Stimulated activated CD8-positive, alpha-beta memory T cell treated with anti-CD3 and anti-CD28 coated beads, Interleukin-2, amount 100 ng/mL, for 1 hour (primary cell): Measurements from ENCODE around the gene PRDM9.
"Not testable (repeated sequence)": the region's sequence is repeated elsewhere in the genome, so short reads cannot be mapped to it uniquely, and the experiment has no call there.

ENCODE experiments used
- DNase-seq, 2 donors: peaks; one replicate each; pipeline ENCODE4 v3.0.0-alpha.2; 2020; ENCODE audit warnings: low read depth in 2 of 2

The PRDM9 gene

DNA sequence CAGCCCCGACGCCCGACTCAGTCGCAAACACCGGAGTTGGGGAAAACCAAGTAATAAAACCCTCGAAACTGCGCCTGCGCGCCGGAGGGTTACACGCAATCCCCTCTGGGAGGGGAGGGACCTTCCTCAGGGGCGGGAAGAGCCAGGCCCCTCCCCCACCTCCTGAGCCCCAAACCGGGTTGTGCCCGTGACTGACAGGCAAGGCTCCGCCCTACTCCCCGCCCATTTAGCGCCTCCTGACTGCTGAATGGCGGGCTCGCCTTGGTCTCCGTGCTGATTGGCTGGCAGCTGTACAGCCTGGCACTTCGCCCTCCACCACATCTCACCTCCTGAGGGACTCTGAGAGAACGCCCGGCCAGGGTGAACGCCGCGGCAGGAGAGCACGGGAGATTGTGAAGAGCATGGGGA is at the start of gene PRDM9:
TSS of gene PRDM9 (plus strand) at position 332 of the 408 bp plus-strand sequence. CDS start 1,425 bp downstream, outside the sequence.
- no peak for DNase-seq

DNA sequence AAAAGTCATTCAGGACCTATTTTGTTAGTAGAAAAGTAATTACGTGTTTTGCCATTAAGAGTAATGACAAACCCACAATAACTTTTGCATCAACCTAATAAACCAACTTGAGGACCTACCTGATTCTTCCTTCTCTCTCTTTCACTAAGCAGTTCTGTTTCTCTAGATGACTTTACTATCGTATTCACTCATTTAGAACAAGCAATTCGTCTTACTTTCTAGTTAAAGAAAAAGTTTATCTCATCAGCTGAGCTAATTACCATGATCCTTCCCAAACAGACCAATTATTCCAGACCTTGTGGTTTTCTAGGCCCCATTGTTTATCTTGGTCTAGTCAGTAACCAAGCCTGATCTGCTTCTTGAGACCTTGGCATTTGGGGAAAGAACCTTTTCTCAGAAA is 49.6 kb upstream of the PRDM9 start:
- DNase-seq: no peak

DNA sequence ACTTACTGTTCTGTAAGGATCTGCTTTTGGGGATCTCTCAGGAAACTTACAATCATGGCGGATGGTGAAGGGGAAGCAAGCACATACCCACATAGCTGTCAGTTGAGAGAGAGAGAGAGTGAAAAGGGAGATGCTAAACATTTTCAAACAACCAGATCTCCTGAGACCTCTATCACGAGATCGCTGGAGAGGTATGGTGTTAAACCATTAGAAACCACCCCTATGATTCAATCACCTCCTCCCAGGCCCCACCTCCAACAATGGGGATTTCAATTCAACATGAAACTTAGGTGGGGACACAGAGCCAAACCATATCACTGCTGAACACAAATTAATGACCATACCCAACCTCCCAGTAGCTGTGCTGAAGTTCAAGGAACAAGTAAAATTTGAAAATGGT is 48.2 kb upstream of the PRDM9 start:
- no peak for DNase-seq

DNA sequence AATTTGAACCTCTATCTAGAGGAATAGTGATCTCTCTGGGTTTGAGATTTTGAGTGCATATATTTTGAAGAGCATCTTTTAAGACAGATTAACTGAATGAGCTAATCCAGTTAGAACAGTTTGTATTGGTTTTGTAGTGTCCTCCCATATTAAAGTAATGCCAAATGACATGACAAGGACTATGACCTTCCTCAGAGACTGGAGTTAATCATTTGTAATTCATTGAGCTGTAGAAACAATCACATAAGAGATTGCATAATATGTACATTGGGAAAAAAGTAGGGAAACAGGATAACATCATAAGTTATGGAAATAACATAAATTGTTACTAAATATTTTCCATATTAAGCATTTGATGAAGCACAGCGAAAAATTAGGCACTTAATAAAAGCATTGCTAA is 45.8 kb upstream of the PRDM9 start:
- DNase-seq: no peak

DNA sequence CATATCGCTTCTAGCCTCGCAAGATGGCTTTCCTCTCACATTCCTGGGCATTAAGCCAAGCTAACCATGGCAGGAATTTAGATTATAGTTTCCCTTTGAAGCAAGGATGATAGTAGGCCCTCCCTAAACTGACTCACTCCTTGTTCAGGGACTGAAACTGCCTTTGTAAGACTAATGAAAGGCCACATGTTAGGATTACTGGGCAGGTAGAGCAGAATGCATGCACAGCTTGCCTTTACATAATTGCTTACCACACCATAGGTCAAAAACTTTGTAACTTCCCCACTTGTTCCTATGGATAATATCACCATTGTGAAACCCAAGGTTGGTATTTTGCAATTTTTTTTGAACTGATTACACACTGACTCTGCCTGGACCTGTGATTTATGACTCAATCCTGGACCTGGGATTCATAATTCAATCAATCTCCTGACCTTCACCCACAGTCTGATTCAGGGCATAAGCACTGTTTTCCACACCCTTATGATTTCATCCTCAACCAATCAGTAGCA is 41.0 kb upstream of the PRDM9 start:
- no peak for DNase-seq

DNA sequence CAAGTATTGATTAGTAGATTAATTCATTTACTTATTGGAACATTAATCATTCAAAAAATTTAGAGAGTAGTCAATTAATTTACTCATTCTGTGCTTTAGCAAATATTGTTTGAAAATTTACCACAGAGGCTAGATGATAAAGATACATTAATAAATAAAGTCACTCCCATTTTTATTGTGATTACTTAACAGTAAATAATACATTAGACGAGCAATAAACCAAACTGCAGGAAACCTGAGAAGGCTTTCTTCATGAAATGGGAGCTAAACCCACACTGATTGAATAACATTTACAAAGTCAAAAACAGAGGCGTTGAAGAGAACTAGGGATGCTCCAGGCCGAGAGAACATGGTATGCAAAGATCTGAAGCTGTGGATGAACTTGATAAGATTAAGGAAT is 38.8 kb upstream of the PRDM9 start:
- no peak for DNase-seq

DNA sequence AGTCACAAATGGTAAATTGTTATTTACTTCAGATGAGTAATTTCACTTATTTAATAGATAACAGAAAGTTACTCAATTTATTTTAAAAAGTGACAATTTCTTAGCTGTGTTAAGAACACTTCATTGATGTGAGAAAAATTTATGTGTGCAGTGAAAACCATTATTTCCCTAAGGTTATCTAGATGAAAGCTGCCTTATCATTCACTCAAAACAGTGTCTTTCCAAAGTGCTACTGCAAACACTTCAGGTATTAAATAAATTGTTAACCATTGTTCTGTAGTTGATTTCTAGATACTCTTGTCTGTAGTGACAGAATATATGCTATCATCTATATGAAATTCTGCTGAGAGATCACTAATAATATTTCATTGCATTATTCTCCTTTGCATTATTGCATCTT is 33.5 kb upstream of the PRDM9 start:
- DNase-seq: no peak

DNA sequence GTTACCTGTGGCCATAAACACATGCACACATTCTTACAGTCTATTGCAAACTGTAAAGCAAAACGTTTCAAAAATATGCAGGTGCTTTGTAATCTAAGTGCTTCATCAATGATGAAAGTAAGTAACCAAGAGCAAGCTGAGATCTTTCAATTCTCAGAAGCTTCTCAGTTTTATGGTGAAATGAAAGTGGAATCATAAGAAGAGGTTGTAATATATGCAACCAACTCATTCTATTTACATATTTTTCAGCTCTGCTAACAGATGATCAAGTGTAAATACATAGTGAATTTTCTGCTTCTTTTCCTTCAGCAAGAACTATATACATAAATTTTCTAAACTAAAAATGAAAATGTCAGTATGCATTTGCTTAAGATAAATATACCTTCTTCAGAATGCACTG is 33.1 kb upstream of the PRDM9 start:
- DNase-seq: no peak

DNA sequence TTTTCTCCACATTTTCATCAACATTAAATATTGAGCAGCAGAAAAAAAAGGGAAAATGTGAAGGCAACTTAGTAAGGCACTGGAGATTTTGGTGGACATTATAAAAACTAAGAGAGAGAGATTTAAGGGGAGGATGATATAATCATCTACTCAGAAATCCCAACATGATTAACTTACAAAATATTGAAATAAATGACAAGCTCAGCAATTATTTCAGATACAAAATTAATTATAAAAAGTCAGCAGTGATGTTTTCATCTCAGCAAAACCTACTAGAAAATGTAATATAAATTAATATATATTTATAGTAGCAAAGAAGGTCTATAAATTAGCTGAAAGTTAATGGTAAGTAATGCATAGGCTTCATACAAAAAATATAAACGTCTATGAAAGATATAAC is 30.8 kb upstream of the PRDM9 start:
- no peak for DNase-seq

DNA sequence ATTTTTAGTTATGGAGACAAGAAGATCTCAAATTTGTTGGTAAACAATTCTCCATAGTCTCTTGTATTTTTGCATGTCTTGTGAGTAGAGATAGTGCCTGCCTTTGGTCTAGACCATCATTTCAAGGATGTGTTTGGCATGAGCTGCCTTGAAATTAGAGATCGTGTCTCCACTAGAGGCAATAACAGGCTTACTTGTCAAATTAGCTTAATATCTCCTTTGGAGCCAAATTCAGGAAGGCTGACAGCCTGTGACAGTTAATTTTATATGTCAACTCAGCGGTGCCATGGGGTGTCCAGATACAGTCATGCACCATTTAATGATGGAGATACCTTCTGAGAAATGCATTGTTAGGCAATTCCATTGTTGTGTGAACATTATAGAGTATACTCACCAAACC is 24.8 kb upstream of the PRDM9 start:
- DNase-seq: no peak

DNA sequence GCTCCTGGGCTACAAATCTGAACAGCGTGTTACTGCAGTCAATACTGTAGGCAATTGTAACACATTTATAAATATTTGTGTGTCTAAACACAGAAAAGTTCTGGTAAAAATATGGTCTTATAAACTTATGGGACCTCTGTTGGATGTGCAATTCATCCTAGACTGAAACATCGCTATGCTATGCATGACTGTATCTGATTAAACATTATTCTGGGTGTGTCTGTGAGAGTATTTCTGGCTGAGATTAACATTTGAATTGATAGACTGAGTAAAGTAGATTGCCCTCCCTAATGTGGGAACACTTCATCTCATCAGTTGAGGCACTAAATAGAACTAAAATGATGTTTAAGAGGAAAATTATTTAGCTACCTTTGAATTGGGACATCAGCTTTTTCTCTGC is 24.3 kb upstream of the PRDM9 start:
- no peak for DNase-seq

DNA sequence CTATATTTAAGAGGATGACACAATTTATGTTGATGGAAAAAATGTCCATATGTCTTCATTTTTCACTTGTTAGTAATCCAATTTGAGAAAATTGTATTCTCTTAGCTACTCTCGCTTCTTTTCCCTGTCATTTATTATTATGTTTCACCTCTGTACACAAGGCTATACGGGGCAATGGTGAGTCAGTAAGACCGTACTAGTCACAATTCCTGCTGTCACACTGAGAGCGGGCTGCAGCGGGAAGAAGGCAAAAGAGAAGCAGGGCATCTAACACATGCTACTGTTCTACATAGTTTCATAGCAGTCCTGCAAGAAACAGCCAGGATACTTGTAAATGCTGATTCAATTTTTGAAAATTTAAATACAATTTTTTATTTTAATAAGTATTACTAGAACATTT is 23.3 kb upstream of the PRDM9 start:
- DNase-seq: no peak

DNA sequence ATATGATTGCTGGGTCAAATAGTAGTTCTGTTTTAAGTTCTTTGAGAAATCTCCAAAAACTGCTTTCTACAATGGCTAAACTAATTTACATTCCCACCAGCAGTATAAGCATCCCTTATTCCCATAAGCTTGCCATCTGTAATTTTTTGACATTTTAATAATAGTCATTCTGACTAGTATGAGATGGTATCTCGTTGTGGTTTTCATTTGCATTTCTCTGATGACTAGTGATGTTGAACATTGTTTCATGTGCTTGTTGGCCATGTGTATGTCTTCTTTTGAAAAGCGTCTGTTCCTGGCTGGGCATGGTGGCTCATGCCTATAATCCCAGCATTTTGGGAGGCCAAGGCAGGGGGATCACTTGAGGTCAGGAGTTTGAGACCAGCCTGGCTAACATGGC is 21.2 kb upstream of the PRDM9 start:
- not testable (repeated sequence) for DNase-seq

DNA sequence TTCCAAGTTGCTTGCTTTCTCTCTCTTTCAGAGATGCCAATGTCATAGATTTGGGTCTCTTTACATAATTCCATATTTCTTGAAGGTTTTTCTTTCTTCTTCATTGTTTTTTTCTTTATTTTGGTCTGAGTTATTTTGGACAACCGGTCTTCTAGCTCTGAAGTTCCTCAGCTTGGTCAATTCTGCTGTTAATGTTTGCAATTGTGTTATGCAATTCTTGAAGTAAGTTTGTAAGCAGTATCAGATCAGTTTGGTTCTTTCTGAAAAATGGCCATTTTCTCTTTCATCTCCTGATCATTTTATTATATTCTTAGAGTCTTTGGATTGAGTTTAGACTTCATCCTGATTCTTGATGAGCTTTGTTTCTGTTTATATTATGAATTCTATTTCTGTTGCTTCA is 16.4 kb upstream of the PRDM9 start:
- no peak for DNase-seq

DNA sequence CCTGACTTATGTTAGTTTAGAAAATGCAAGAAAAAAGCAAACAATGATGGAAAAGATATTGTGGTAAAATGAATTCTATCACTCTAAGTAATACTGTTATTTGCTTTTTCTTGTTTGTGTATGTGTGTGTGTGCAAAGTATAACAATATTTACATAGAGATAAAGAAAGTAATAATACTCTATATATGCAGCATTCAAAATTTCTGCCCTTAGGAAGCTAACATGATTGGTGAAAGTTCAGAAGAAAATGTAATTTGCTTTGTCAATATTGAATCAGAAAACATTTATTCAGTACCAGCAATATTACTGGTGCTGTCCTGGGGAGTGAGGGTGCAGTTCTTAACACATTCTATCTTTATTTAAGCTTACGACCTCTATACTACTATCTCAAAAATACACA is 12.9 kb upstream of the PRDM9 start:
- no peak for DNase-seq

DNA sequence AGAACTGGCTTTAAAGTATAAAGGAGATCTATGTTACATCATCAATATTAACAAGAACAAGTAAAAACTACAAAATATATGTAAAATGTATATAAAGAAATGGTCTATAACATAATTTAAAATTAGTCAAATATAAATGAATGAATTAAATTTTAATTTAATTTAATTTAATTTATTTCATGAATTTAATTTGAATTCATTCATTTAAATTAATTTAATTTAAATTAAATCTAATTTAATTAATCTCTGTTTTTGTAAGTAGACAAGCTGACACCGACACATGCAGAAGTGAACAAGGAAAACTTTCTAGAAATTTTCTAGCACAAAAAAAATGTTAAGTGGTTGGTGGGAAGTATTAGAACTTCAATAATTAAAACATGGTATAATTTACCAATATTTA is 10.8 kb upstream of the PRDM9 start:
- no peak for DNase-seq

DNA sequence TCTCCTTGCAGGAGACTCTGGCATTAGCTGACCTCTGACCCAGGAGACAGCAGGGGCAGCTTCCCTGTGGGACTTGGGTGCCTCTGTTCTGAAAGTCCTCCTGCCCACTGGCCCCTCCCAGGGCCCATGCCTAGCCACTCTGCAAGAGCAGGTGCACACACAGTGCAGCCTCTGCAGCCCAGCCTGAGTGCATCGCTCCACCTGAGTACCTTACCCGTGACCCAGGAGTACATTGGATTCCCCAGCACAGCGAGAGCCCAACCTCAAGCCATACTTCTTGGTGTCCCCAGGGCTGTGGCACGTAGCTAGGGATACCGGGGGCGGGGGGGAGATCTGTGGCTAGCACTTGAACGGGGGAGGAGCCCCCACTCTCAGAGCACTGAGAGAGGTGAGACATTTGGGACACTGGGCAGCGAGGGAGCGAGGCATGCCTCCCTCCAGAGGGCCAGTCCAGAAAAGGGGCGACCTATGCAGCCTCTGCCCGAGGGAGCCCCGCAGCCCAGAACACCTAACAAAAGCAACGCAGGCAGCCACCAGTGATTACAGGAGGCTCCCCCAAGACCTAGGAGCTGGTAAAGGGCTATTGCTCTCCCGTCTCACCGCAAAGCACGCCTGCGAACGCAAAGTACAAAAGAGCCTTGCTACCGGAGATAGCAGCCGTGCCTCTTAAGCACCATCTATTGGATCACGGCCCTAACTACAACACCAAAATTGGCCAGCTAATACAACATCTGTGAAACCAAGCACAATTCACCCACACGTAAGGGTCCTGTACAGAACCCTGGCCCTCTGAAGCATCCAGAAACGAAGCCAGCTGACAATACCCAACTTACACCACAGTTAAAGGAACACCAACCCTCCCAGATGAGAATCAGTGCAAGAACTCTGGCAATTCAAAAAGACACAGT is 826 bp upstream of the PRDM9 start:
- DNase-seq: no peak

DNA sequence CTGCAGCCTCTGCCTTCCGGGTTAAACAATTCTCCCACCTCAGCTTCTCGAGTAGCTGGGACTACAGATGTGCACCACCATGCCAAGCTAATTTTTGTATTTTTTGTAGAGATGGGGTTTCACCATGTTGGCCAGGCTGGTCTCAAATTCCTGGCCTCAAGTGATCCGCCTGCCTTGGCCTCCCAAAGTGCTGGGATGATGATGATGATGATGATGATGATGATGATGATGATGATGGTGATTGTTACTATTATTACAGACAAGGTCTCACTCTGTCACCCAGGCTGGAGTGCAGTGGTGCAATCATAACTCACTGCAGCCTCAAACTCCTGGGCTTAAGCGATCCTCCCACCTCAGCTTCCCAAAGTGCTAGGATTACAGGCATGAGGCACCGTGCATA is 3.0 kb downstream of the PRDM9 start:
- not testable (repeated sequence) for DNase-seq

DNA sequence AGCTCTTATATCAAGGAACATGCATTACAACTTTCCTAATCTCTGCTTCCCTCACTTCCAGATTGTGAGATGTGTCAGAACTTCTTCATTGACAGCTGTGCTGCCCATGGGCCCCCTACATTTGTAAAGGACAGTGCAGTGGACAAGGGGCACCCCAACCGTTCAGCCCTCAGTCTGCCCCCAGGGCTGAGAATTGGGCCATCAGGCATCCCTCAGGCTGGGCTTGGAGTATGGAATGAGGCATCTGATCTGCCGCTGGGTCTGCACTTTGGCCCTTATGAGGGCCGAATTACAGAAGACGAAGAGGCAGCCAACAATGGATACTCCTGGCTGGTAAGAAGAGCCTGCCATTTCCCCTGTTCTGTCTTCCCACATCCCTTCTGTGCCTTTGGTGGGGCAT is 15.1 kb downstream of the PRDM9 start:
- DNase-seq: no peak

DNA sequence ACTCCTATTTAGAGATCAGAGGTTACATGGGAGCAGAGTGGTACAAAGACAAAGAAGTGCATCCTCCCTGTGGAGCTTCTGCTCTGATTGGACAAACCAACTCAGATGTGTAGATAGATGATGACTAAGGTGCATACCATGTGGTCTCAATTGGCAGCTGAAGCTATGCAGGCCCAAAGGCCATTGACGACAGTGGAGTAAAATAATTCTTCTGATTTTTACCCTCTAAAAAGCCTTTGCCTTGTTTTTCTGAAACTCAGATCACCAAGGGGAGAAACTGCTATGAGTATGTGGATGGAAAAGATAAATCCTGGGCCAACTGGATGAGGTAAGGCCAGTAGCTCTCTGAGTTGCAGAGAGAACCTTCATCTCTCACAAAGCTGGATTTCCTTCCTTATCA is 15.6 kb downstream of the PRDM9 start:
- no peak for DNase-seq

DNA sequence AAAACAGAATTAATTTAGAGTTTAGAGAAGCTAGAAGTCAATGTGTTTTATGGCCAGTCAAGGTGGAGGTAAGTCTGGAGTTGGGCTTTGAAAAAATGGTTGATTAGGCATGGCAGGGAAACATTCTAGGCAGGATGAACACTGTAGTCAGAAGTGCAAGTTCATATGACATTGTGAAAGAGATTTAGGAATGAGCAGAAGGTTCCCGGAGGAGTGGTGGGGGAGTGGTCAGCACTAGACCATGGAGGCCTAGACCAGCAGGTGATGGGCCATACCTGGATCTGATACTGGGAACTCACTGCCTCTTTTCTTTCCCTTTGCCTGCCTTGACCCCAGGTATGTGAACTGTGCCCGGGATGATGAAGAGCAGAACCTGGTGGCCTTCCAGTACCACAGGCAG is 16.6 kb downstream of the PRDM9 start:
- no peak for DNase-seq

DNA sequence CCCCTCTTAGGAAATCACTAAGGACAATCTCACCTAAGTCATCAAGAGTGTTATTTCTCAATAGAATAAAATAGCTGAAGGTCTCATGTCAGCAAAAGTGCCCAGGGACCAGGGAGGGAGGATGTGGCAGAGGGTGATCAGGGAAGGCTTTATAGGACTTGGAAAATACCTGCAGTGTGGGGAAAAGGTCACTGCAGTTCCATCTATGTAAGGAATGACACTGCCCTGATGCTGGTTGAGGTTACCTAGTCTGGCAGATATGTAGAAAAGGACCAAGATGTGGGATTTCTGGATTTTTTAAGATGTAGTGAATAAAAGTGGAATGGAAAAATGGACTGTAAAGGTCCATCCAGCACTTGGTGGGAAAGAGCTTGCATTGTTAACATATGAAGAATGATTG is 18.3 kb downstream of the PRDM9 start:
- no peak for DNase-seq

DNA sequence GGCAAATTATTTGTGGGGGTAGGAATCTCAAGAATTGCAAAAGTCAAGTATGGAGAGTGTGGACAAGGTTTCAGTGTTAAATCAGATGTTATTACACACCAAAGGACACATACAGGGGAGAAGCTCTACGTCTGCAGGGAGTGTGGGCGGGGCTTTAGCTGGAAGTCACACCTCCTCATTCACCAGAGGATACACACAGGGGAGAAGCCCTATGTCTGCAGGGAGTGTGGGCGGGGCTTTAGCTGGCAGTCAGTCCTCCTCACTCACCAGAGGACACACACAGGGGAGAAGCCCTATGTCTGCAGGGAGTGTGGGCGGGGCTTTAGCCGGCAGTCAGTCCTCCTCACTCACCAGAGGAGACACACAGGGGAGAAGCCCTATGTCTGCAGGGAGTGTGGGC is 19.2 kb downstream of the PRDM9 start:
- not testable (repeated sequence) for DNase-seq
